22Rv1 (cell line): Measurements from ENCODE around the gene DSCAML1.

Experiments used
- CTCF ChIP-seq: fragments of 450-650 bp; IDR thresholded peaks from 2 replicates; pipeline ENCODE4 v1.5.1; 2017; ENCODE audit warnings: mild to moderate bottlenecking
- ZFX ChIP-seq: fragments of 450-650 bp; IDR thresholded peaks from 2 replicates; pipeline ENCODE4 v1.6.1; 2017; ENCODE audit warnings: antibody characterized with exemption, borderline replicate concordance

- TF ChIP-seq CTCF (no peak), ZFX (no peak)
These were observed 401.5 kb downstream of the DSCAML1 start for GRCh38 chr11:117395476-117395875.
